ENCODE measurements around the gene GPR27.

- TF ChIP-seq CTCF (IDR thresholded peaks at IDR 0.05) = no peak
- TF ChIP-seq POLR2A (IDR thresholded peaks at IDR 0.05) = no peak
Observed at GRCh38 chr3:71721651-71722157, 32.0 kb upstream of the GPR27 start.

Measured in prostate gland (tissue), 2 donors.